IPS-18c (cell line): ENCODE data around the gene GADD45B.
"Not testable (repeated sequence)": the region's sequence is repeated elsewhere in the genome, so short reads cannot be mapped to it uniquely, and the experiment has no call there.

ENCODE experiments used
- H3K4me3 ChIP-seq: 2 replicates; pipeline ENCODE4 v1.7.0; 2013; ENCODE audit warnings: low read depth, mild to moderate bottlenecking, low read length, moderate library complexity; ENCODE audit not compliant: insufficient read depth
- H3K9me3 ChIP-seq: one replicate; pipeline ENCODE4 v1.6.1; 2013; ENCODE audit warnings: mild to moderate bottlenecking, low read length, moderate library complexity; ENCODE audit not compliant: control insufficient read depth, insufficient read depth

Gene GADD45B

GRCh38 chr19:2458776-2459175 lies 17.2 kb upstream of the GADD45B start:
- H3K4me3 ChIP-seq, H3K9me3 ChIP-seq: not testable (repeated sequence)

DNA sequence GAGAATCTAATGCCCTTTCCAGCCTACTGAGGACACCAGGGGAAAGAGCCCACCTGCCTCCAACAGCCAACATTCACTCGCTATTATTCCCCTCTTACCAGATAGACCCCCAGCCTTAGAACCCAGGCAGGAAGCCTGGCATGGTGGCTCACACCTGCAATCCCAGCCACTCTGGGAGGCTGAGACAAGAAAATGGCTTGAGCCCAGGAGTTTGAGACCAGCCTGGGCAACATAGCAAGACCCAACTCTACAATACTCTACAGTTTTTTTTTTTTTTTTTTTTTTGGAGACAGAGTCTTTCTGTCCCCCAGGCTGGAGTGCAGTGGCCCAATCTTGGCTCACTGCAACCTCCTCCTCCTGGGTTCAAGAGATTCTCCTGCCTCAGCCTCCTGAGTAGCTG lies 15.7 kb upstream of the GADD45B start:
- H3K4me3 ChIP-seq: no peak overlapping the region
- no peaks in the 10 kb centered on the region for H3K9me3 ChIP-seq

DNA sequence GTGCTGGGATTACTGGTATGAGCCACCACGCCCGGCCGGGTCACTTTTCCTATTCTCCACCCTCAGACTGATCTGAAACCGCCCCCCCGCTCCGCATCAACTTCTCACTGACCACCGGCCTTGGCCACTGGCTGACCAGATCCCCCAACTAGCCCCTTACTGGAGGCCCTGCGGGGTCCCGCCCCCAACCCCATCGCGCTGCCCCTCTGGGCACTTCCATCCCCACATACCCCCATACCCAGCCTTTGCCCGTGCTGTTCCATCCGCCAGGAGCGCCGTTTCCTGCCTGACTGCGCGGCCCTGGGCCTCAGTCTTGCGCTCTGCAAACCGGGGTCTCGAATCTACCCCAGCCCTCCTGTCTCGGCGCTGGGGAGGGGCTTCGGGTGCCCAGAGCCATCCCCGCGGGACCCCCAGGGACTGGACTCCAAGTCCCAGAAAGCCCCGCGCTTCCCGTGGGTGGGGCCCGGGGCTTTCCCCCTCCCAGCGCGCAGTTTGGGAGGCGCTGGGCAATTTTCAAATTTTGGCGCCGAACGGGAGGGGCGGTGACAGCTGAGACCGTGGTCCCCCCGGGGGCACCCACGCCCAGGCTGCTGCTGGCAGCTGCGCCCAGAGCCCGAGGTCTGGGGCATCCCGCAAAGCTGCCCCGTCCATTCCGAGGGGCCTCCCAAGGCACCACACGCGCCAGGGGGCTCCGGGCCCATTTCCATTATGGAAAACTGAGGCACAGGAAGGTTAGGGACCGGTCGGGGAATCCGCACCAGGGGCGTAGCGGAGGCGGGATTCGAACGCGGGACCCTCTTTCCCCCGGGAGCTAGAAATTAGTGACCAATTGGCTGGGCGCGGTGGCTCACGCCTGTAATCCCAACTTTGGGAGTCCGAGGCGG lies 13.9 kb upstream of the GADD45B start:
- Histone ChIP-seq H3K9me3 (no peaks in the 10 kb centered on the region), H3K4me3 (peak overlapping the region; percentile 59)

- Histone ChIP-seq H3K4me3 (peak overlapping the region; percentile 59; the same call in 1 of the 2 replicates), H3K9me3 (no peaks in the 10 kb centered on the region)
These were observed 13.1 kb upstream of the GADD45B start for GRCh38 chr19:2462635-2463421.

DNA sequence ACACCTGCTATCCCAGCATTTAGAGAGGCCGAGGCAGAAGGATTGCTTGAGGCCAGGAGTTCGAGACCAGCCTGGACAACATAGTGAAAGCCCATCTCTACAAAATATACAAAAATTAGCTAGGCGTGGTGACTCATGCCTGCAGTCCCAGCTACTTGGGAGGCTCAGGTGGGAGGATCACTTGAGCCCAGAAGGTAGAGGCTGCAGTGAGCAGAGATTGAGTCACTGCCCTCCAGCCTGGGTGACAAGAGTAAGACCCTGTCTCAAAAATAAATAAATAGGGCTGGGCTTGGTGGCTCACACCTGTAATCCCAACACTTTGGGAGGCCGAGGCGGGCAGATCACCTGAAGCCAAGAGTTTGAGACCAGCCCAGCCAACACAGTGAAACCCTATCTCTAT lies 12.2 kb upstream of the GADD45B start:
- not testable (repeated sequence) for H3K9me3 ChIP-seq

GRCh38 chr19:2464389-2464788 lies 11.5 kb upstream of the GADD45B start:
- Histone ChIP-seq H3K4me3 (no peak overlapping the region), H3K9me3 (no peaks in the 10 kb centered on the region)

More for the DNA sequence above, 12.2 kb upstream of the GADD45B start:
- not testable (repeated sequence) for H3K4me3 ChIP-seq

DNA sequence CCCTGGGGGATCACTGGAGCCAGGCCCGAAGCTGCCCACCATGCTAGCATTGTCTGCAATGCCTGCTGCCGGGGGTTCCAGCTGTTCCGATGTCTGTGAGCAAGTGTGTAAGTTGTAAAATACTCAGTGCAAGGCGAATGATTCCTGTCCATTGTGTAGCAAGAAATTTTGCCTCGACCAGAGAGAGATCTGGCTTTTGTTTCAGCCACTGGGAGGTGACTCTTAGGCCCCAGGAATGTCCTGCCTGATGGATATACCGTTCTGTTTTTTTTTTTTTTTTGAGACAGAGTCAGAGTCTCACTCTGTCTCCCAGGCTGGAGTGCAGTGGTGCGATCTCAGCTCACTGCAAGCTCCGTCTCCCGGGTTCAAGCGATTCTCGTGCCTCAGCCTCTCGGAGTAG lies 7.3 kb upstream of the GADD45B start:
- H3K4me3 ChIP-seq: no peak overlapping the region
- H3K9me3 ChIP-seq: no peaks in the 10 kb centered on the region

DNA sequence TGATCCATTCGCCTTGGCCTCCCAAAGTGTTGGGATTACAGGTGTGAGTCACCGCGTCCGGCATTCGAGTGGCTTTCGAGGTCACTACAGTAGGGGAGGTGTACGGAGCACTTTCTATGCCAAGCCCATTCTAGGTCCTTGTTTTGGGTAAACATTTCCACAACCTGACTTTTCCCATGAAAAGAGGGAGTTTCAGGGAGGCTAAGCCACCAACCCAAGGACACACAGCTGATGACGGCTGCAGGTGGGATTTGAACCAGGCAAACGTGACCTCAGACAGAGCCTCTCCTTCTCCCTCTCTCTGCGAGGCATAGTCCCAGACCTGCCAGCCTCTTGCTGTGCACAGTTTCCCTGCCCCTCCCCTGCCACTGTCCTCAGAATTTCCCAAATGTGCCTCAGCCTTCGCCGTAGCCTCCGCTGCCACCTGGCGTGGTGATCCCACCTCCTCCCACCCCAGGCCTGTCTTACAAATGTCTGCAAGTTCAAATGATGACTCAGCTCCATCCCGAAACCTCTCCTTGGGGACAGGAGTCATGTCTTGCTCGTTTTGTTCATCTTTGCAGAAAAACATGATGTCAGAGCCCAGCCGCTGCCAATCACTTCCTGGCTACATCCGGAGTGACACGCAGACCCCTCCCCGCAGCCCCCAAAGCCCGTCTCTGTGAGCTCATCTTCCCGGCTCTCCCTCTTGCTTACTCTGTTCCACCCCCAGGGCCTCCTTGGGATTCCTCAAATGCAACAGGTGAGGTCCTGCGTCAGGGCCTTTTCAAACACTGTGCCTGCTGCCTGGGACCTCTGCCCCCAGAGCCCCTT lies 6.6 kb upstream of the GADD45B start:
- no peaks in the 10 kb centered on the region for H3K9me3 ChIP-seq
- no peak overlapping the region for H3K4me3 ChIP-seq

GRCh38 chr19:2469915-2470200 lies 6.1 kb upstream of the GADD45B start:
- H3K9me3 ChIP-seq, H3K4me3 ChIP-seq: not testable (repeated sequence)

- Histone ChIP-seq H3K4me3 (peak overlapping the region; percentile 71), H3K9me3 (no peaks in the 10 kb centered on the region)
These were observed 1.5 kb upstream of the GADD45B start for GRCh38 chr19:2474232-2475017.

- H3K9me3 ChIP-seq: no peaks in the 10 kb centered on the region
- peak overlapping the region; percentile 71 for H3K4me3 ChIP-seq
These were observed 767 bp upstream of the GADD45B start for GRCh38 chr19:2475018-2475701.

GRCh38 chr19:2476451-2477140 lies 669 bp downstream of the GADD45B start:
- no peaks in the 10 kb centered on the region for H3K9me3 ChIP-seq
- H3K4me3 ChIP-seq: peak overlapping the region; percentile 71

- H3K4me3 ChIP-seq: peak overlapping the region; percentile 71
These were observed 1.3 kb downstream of the GADD45B start for GRCh38 chr19:2477141-2477710.

GRCh38 chr19:2477732-2478191 lies 1.8 kb downstream of the GADD45B start:
- no peaks in the 10 kb centered on the region for H3K9me3 ChIP-seq
- peak overlapping the region; percentile 43 for H3K4me3 ChIP-seq

More at GRCh38 chr19:2477141-2477710, 1.3 kb downstream of the GADD45B start:
- H3K9me3 ChIP-seq: no peaks in the 10 kb centered on the region

GRCh38 chr19:2478278-2478755 lies 2.4 kb downstream of the GADD45B start:
- no peaks in the 10 kb centered on the region for H3K9me3 ChIP-seq
- peak overlapping the region; percentile 59 for H3K4me3 ChIP-seq
